Measurements from ENCODE around the gene EPYC. TPM values are rescaled to one million over a fixed set of nuclear protein-coding genes. Genes with fewer than 3 reads are reported as not detected.

The EPYC gene
- total and polyA plus RNA-seq, 2 experiments from 2014 or later = not detected

- no peaks in the 10 kb centered on the region for H3K36me3 ChIP-seq (ENCODE audit: low read depth)
- TF ChIP-seq EZH2phosphoT487 (IDR thresholded peaks at IDR 0.05; ENCODE audit: insufficient read depth, low read depth) = no peak
- no peak for TF ChIP-seq EZH2 (IDR thresholded peaks at IDR 0.05; ENCODE audit: insufficient read depth, poor library complexity, severe bottlenecking)
- WGBS, 2 experiments (ENCODE audit: low coverage in 1 of 2, low lambda C conversion rate in 2 of 2, missing lambda C conversion rate in 2 of 2) = 86 to 90% methylated on average over 30 to 32 of the region's 32 CpGs
- no peaks in the 10 kb centered on the region for H3K27me3 ChIP-seq (replicated peaks; ENCODE audit: insufficient read depth)
- H3K4me2 ChIP-seq (ENCODE audit: unreplicated experiment) = no peak overlapping the region
- H4K20me1 ChIP-seq (ENCODE audit: insufficient read depth) = no peaks in the 10 kb centered on the region
- no peaks in the 10 kb centered on the region for H3K79me2 ChIP-seq (ENCODE audit: insufficient read depth)
- H3F3A ChIP-seq (ENCODE audit: insufficient read depth) = no peaks in the 10 kb centered on the region
- DNase-seq = no peak
- in situ Hi-C loops (cut with MboI) = no loop called here
- no peak overlapping the region for H3K27ac ChIP-seq
- H3K9ac ChIP-seq = no peak overlapping the region
- no peak overlapping the region for H2AFZ ChIP-seq
- H3K4me1 ChIP-seq (ENCODE audit: insufficient read depth) = no peaks in the 10 kb centered on the region; the same call in 1 of the 2 replicates
- H3K9me3 ChIP-seq (ENCODE audit: low read depth) = no peaks in the 10 kb centered on the region
- no peaks in the 10 kb centered on the region for H3K9me2 ChIP-seq (ENCODE audit: insufficient read depth)
- no peak overlapping the region for H3K4me3 ChIP-seq
Observed at GRCh38 chr12:90953956-90954421, 50.8 kb downstream of the EPYC start.

DNA sequence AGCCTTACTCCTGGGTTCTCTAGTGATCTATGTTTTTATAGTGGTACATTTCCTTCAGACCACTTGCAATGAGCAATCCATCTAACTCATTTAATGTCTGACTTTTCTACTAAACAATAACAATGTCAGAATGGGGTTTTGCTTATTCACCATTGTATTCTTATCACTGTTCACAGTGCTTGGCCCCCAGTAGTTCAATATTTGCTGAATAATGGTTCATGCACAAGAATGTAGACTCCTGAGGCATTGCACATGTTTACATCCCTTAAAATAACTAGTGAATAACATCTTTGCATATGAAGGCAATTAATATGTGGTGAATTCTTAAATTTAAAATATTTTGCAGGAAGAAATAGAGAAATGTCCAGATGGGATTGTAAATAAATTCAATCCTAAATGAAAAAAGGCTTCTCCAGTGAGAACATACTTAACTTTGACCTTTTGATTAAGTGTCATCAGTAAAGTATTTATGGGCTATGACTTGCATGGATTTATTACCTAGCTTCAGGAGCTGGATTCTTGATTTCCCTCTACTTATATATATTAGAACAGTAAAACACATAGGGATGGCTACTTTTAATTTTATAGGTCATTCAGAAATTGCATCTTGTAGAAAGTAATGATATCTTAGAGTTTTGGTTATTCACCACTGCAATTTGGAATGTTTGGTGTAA is 53.2 kb downstream of the EPYC start:
- Histone ChIP-seq H3K36me3 (ENCODE audit: low read depth) (no peaks in the 10 kb centered on the region), H3K27ac (no peak overlapping the region), H3F3A (ENCODE audit: insufficient read depth) (no peaks in the 10 kb centered on the region), H3K4me2 (ENCODE audit: unreplicated experiment) (no peak overlapping the region), H3K27me3 (replicated peaks; ENCODE audit: insufficient read depth) (no peaks in the 10 kb centered on the region), H3K9me3 (ENCODE audit: low read depth) (no peaks in the 10 kb centered on the region), H3K9me2 (ENCODE audit: insufficient read depth) (no peaks in the 10 kb centered on the region), H3K9ac (no peak overlapping the region), H2AFZ (no peak overlapping the region), H4K20me1 (ENCODE audit: insufficient read depth) (no peaks in the 10 kb centered on the region), H3K79me2 (ENCODE audit: insufficient read depth) (no peaks in the 10 kb centered on the region), H3K4me3 (no peak overlapping the region), H3K4me1 (ENCODE audit: insufficient read depth) (no peaks in the 10 kb centered on the region; the same call in 1 of the 2 replicates)
- TF ChIP-seq EZH2 (IDR thresholded peaks at IDR 0.05; ENCODE audit: insufficient read depth, poor library complexity, severe bottlenecking) (no peak), EZH2phosphoT487 (IDR thresholded peaks at IDR 0.05; ENCODE audit: insufficient read depth, low read depth) (no peak)
- in situ Hi-C loops (cut with MboI) = no loop called here
- peak; percentile 6 for DNase-seq

- 94 to 98% methylated on average over 7 of the region's 7 CpGs for WGBS, 2 experiments (ENCODE audit: low coverage in 1 of 2, low lambda C conversion rate in 2 of 2, missing lambda C conversion rate in 2 of 2)
- no peaks in the 10 kb centered on the region for H4K20me1 ChIP-seq (ENCODE audit: insufficient read depth)
- in situ Hi-C loops (cut with MboI) = no loop called here
- H3K79me2 ChIP-seq (ENCODE audit: insufficient read depth) = no peaks in the 10 kb centered on the region
- H3K9ac ChIP-seq = no peak overlapping the region
- no peaks in the 10 kb centered on the region for H3K27me3 ChIP-seq (replicated peaks; ENCODE audit: insufficient read depth)
- no peaks in the 10 kb centered on the region for H3K9me3 ChIP-seq (ENCODE audit: low read depth)
- H2AFZ ChIP-seq = no peak overlapping the region
- no peaks in the 10 kb centered on the region for H3F3A ChIP-seq (ENCODE audit: insufficient read depth)
- TF ChIP-seq EZH2phosphoT487 (IDR thresholded peaks at IDR 0.05; ENCODE audit: insufficient read depth, low read depth) (no peak), EZH2 (IDR thresholded peaks at IDR 0.05; ENCODE audit: insufficient read depth, poor library complexity, severe bottlenecking) (no peak)
- H3K36me3 ChIP-seq (ENCODE audit: low read depth) = no peaks in the 10 kb centered on the region
- H3K4me2 ChIP-seq (ENCODE audit: unreplicated experiment) = no peak overlapping the region
- DNase-seq = no peak
- H3K27ac ChIP-seq = no peak overlapping the region
- no peaks in the 10 kb centered on the region; the same call in 1 of the 2 replicates for H3K4me1 ChIP-seq (ENCODE audit: insufficient read depth)
- no peak overlapping the region for H3K4me3 ChIP-seq
- H3K9me2 ChIP-seq (ENCODE audit: insufficient read depth) = no peaks in the 10 kb centered on the region
Observed at GRCh38 chr12:90947869-90948268, 56.9 kb downstream of the EPYC start.

- WGBS, 2 experiments (ENCODE audit: low coverage in 1 of 2, low lambda C conversion rate in 2 of 2, missing lambda C conversion rate in 2 of 2) = 28 to 30% methylated on average over 1 of the region's 1 CpG
- H3K9me2 ChIP-seq (ENCODE audit: insufficient read depth) = no peaks in the 10 kb centered on the region
- no peaks in the 10 kb centered on the region for H3K79me2 ChIP-seq (ENCODE audit: insufficient read depth)
- H3K4me3 ChIP-seq = no peak overlapping the region
- in situ Hi-C loops (cut with MboI) = no loop called here
- no peak overlapping the region for H3K27ac ChIP-seq
- H3K9me3 ChIP-seq (ENCODE audit: low read depth) = no peaks in the 10 kb centered on the region
- no peaks in the 10 kb centered on the region for H3K36me3 ChIP-seq (ENCODE audit: low read depth)
- TF ChIP-seq EZH2phosphoT487 (IDR thresholded peaks at IDR 0.05; ENCODE audit: insufficient read depth, low read depth) (no peak), EZH2 (IDR thresholded peaks at IDR 0.05; ENCODE audit: insufficient read depth, poor library complexity, severe bottlenecking) (no peak)
- H3K27me3 ChIP-seq (replicated peaks; ENCODE audit: insufficient read depth) = no peaks in the 10 kb centered on the region
- DNase-seq = peak; percentile 67
- no peaks in the 10 kb centered on the region for H3F3A ChIP-seq (ENCODE audit: insufficient read depth)
- H3K9ac ChIP-seq = no peak overlapping the region
- no peaks in the 10 kb centered on the region for H4K20me1 ChIP-seq (ENCODE audit: insufficient read depth)
- H3K4me1 ChIP-seq (ENCODE audit: insufficient read depth) = no peaks in the 10 kb centered on the region
- H2AFZ ChIP-seq = no peak overlapping the region
- no peak overlapping the region for H3K4me2 ChIP-seq (ENCODE audit: unreplicated experiment)
Observed at GRCh38 chr12:90945070-90945649, 59.6 kb downstream of the EPYC start.

All from GM23248 (cell line).